H1 (cell line): ENCODE results near the gene BLOC1S4. TPM values are rescaled to one million over a fixed set of nuclear protein-coding genes. Genes with fewer than 3 reads are reported as not detected.

Source experiments
- RXRA ChIP-seq: IDR thresholded peaks from 2 replicates; pipeline ENCODE4 v1.6.1; 2011; ENCODE audit warnings: low read depth, mild to moderate bottlenecking, low read length, moderate library complexity; ENCODE audit not compliant: insufficient read depth
- SIRT6 ChIP-seq: IDR thresholded peaks from one replicate; pipeline ENCODE4 v1.7.1; 2012; ENCODE audit warnings: low read length, inconsistent platforms
- SUZ12 ChIP-seq: fragments of 200-600 bp; sonication (generic); IDR thresholded peaks from 2 replicates; pipeline ENCODE4 v1.6.1; 2012; ENCODE audit warnings: mild to moderate bottlenecking, inconsistent platforms, low read length, moderate library complexity, mixed read lengths
- polyA plus RNA-seq, 7 experiments: library from polyadenylated mRNA; depleted of rRNA in 3 of 7; stranded (reverse) in 5 of 7; unstranded in 2 of 7; fragments of >200 nt in 5 of 7; fragments of 200-250 nt in 2 of 7; gene quantifications; 1 replicate in 5 of 7; 2 replicates in 1 of 7; 4 replicates in 1 of 7; pipeline versions ENCODE4 v1.2.1 to v1.2.3, GENCODE V29; 2011 to 2013; ENCODE audit warnings: missing spikeins in 2 of 7, mixed read lengths in 2 of 7
- total RNA-seq: library from RNA; stranded (reverse); fragmentation: NEBNext Ultra II Directional; extraction: Animal tissue kit (Norgen Biotek cat#: 25700); gene quantifications from 2 replicates; pipeline ENCODE4 v1.2.1, GENCODE V29; 2021
- TF ChIP-seq, protein P1 (sequence below): fragments of 300-600 bp; sonication (generic); IDR thresholded peaks from 2 replicates; pipeline ENCODE4 v1.7.1; 2012; ENCODE audit warnings: low read length, moderate library complexity, mild to moderate bottlenecking, inconsistent platforms; ENCODE audit not compliant: insufficient replicate concordance
- TF ChIP-seq, protein P2 (sequence below): IDR thresholded peaks from 2 replicates; pipeline ENCODE4 v1.6.1; 2012; ENCODE audit warnings: inconsistent platforms
- TF ChIP-seq, protein P3 (sequence below): IDR thresholded peaks from 2 replicates; pipeline ENCODE4 v1.6.1; 2012; ENCODE audit warnings: inconsistent platforms

The BLOC1S4 gene
- total and polyA plus RNA-seq, 2 of the 8 experiments (the other 6 are each of a cell fraction or from before 2014, with no cell fraction given) = 19.1 to 27.8 TPM

DNA sequence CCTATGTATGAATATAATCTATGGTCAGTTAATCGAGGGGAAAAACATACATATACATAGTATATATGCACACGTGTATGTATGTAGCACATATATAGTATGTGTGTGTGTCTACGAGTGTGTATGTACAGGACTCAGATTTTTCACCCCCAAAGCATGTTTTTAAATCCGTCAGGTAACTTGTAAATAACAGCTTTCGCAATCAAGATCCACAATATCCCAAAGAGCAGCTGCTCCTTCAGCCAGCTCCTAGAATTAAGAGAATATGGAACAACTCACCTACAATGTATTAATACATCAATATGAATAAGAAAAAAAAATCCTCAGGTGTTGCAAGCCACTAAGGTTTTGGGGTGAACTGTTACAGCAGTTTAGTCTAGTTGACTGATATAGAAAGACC is 9.8 kb upstream of the BLOC1S4 start (continued):
- TF ChIP-seq, protein P1, sequence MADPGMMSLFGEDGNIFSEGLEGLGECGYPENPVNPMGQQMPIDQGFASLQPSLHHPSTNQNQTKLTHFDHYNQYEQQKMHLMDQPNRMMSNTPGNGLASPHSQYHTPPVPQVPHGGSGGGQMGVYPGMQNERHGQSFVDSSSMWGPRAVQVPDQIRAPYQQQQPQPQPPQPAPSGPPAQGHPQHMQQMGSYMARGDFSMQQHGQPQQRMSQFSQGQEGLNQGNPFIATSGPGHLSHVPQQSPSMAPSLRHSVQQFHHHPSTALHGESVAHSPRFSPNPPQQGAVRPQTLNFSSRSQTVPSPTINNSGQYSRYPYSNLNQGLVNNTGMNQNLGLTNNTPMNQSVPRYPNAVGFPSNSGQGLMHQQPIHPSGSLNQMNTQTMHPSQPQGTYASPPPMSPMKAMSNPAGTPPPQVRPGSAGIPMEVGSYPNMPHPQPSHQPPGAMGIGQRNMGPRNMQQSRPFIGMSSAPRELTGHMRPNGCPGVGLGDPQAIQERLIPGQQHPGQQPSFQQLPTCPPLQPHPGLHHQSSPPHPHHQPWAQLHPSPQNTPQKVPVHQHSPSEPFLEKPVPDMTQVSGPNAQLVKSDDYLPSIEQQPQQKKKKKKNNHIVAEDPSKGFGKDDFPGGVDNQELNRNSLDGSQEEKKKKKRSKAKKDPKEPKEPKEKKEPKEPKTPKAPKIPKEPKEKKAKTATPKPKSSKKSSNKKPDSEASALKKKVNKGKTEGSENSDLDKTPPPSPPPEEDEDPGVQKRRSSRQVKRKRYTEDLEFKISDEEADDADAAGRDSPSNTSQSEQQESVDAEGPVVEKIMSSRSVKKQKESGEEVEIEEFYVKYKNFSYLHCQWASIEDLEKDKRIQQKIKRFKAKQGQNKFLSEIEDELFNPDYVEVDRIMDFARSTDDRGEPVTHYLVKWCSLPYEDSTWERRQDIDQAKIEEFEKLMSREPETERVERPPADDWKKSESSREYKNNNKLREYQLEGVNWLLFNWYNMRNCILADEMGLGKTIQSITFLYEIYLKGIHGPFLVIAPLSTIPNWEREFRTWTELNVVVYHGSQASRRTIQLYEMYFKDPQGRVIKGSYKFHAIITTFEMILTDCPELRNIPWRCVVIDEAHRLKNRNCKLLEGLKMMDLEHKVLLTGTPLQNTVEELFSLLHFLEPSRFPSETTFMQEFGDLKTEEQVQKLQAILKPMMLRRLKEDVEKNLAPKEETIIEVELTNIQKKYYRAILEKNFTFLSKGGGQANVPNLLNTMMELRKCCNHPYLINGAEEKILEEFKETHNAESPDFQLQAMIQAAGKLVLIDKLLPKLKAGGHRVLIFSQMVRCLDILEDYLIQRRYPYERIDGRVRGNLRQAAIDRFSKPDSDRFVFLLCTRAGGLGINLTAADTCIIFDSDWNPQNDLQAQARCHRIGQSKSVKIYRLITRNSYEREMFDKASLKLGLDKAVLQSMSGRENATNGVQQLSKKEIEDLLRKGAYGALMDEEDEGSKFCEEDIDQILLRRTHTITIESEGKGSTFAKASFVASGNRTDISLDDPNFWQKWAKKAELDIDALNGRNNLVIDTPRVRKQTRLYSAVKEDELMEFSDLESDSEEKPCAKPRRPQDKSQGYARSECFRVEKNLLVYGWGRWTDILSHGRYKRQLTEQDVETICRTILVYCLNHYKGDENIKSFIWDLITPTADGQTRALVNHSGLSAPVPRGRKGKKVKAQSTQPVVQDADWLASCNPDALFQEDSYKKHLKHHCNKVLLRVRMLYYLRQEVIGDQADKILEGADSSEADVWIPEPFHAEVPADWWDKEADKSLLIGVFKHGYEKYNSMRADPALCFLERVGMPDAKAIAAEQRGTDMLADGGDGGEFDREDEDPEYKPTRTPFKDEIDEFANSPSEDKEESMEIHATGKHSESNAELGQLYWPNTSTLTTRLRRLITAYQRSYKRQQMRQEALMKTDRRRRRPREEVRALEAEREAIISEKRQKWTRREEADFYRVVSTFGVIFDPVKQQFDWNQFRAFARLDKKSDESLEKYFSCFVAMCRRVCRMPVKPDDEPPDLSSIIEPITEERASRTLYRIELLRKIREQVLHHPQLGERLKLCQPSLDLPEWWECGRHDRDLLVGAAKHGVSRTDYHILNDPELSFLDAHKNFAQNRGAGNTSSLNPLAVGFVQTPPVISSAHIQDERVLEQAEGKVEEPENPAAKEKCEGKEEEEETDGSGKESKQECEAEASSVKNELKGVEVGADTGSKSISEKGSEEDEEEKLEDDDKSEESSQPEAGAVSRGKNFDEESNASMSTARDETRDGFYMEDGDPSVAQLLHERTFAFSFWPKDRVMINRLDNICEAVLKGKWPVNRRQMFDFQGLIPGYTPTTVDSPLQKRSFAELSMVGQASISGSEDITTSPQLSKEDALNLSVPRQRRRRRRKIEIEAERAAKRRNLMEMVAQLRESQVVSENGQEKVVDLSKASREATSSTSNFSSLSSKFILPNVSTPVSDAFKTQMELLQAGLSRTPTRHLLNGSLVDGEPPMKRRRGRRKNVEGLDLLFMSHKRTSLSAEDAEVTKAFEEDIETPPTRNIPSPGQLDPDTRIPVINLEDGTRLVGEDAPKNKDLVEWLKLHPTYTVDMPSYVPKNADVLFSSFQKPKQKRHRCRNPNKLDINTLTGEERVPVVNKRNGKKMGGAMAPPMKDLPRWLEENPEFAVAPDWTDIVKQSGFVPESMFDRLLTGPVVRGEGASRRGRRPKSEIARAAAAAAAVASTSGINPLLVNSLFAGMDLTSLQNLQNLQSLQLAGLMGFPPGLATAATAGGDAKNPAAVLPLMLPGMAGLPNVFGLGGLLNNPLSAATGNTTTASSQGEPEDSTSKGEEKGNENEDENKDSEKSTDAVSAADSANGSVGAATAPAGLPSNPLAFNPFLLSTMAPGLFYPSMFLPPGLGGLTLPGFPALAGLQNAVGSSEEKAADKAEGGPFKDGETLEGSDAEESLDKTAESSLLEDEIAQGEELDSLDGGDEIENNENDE = no peak
- no peak for TF ChIP-seq SUZ12
- TF ChIP-seq, protein P2, sequence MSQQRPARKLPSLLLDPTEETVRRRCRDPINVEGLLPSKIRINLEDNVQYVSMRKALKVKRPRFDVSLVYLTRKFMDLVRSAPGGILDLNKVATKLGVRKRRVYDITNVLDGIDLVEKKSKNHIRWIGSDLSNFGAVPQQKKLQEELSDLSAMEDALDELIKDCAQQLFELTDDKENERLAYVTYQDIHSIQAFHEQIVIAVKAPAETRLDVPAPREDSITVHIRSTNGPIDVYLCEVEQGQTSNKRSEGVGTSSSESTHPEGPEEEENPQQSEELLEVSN = no peak
- no peak for TF ChIP-seq SIRT6
- TF ChIP-seq, protein P3, sequence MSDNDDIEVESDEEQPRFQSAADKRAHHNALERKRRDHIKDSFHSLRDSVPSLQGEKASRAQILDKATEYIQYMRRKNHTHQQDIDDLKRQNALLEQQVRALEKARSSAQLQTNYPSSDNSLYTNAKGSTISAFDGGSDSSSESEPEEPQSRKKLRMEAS = no peak
- TF ChIP-seq RXRA = no peak
